Measurements from ENCODE around the gene SYS1. TPM values are rescaled to one million over a fixed set of nuclear protein-coding genes. Genes with fewer than 3 reads are reported as not detected.

Gene SYS1
- total RNA-seq, 1 experiment from 2014 or later: 20.5 TPM

DNA sequence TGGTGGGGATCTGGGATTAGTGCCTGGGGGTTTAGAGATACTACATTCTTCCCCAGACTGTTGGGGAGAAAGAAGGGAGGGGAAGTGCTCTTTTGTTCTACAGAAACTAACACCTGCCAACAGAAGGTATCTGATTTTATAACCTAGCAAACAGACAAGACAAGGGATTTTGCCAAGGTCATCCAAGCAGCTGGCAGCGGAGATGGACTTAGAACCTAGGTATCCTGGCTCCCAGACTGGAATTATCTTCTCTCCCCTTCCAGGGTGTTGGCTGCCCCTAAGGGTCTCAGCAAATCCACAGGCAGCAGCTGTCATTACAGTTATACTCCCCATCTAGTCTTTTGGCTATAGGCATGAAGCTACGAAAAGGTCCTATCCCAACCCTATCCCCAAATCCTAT lies 23.2 kb upstream of the SYS1 start:
- Histone ChIP-seq H3K4me3 (replicated peaks in 1 of 2; ENCODE audit: low read depth in 1 of 2, low read length in 2 of 2) (no peak overlapping the region), H3K27ac (ENCODE audit: low read depth, low read length) (peak overlapping the region; percentile 84), H3K4me2 (ENCODE audit: low read length) (peak overlapping the region; percentile 91), H3K9me3 (ENCODE audit: control insufficient read depth in 1 of 2, insufficient read depth in 1 of 2, low read depth in 1 of 2, low read length in 2 of 2) (no peaks in the 10 kb centered on the region), H2AFZ (ENCODE audit: low read depth, low read length, poor library complexity, severe bottlenecking) (no peak overlapping the region), H3K4me1 (ENCODE audit: control insufficient read depth in 1 of 2, insufficient read depth in 2 of 2, low read length in 2 of 2) (peaks cover 84 to 95% of the 10 kb centered on the region in 2 experiments), H3K36me3 (ENCODE audit: control insufficient read depth in 1 of 2, insufficient read depth in 2 of 2, low read length in 2 of 2) (peaks cover 3 to 25% of the 10 kb centered on the region in 2 experiments; a peak in 2 of 4 replicates), H3K27me3 (ENCODE audit: insufficient read depth, low read length) (no peaks in the 10 kb centered on the region), H3K79me2 (ENCODE audit: insufficient read depth, low read length) (peaks cover 100% of the 10 kb centered on the region), H4K20me1 (ENCODE audit: insufficient read depth) (0 out of 2 replicates have a peak, but pooled peaks cover 3% of the 10 kb centered on the region), H3K9ac (ENCODE audit: low read length) (peak overlapping the region; percentile 80), H3K9me2 (ENCODE audit: insufficient read depth) (no peaks in the 10 kb centered on the region)
- no TSS peak for BruUV-seq (replicated peaks)
- no peak for DNase-seq (ENCODE audit: low read depth, low spot score)
- ATAC-seq: no peak
- TF ChIP-seq, protein P1, sequence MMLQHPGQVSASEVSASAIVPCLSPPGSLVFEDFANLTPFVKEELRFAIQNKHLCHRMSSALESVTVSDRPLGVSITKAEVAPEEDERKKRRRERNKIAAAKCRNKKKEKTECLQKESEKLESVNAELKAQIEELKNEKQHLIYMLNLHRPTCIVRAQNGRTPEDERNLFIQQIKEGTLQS (IDR thresholded peaks at IDR 0.05): no peak
- TF ChIP-seq, protein P2, sequence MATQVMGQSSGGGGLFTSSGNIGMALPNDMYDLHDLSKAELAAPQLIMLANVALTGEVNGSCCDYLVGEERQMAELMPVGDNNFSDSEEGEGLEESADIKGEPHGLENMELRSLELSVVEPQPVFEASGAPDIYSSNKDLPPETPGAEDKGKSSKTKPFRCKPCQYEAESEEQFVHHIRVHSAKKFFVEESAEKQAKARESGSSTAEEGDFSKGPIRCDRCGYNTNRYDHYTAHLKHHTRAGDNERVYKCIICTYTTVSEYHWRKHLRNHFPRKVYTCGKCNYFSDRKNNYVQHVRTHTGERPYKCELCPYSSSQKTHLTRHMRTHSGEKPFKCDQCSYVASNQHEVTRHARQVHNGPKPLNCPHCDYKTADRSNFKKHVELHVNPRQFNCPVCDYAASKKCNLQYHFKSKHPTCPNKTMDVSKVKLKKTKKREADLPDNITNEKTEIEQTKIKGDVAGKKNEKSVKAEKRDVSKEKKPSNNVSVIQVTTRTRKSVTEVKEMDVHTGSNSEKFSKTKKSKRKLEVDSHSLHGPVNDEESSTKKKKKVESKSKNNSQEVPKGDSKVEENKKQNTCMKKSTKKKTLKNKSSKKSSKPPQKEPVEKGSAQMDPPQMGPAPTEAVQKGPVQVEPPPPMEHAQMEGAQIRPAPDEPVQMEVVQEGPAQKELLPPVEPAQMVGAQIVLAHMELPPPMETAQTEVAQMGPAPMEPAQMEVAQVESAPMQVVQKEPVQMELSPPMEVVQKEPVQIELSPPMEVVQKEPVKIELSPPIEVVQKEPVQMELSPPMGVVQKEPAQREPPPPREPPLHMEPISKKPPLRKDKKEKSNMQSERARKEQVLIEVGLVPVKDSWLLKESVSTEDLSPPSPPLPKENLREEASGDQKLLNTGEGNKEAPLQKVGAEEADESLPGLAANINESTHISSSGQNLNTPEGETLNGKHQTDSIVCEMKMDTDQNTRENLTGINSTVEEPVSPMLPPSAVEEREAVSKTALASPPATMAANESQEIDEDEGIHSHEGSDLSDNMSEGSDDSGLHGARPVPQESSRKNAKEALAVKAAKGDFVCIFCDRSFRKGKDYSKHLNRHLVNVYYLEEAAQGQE (IDR thresholded peaks at IDR 0.05; ENCODE audit: low read depth): no peak
- TF ChIP-seq, protein P3, sequence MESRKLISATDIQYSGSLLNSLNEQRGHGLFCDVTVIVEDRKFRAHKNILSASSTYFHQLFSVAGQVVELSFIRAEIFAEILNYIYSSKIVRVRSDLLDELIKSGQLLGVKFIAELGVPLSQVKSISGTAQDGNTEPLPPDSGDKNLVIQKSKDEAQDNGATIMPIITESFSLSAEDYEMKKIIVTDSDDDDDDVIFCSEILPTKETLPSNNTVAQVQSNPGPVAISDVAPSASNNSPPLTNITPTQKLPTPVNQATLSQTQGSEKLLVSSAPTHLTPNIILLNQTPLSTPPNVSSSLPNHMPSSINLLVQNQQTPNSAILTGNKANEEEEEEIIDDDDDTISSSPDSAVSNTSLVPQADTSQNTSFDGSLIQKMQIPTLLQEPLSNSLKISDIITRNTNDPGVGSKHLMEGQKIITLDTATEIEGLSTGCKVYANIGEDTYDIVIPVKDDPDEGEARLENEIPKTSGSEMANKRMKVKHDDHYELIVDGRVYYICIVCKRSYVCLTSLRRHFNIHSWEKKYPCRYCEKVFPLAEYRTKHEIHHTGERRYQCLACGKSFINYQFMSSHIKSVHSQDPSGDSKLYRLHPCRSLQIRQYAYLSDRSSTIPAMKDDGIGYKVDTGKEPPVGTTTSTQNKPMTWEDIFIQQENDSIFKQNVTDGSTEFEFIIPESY (IDR thresholded peaks at IDR 0.05; ENCODE audit: extremely low read depth, insufficient replicate concordance, low read length): no peak
- no peak for TF ChIP-seq ZFX (IDR thresholded peaks at IDR 0.05)
- no peak; the same call in 1 of the 2 replicates for TF ChIP-seq POLR2AphosphoS5 (IDR thresholded peaks at IDR 0.05; ENCODE audit: low read depth, low read length)
- no peak for TF ChIP-seq SIN3A (IDR thresholded peaks at IDR 0.05; ENCODE audit: low read depth)
- TF ChIP-seq JUND (IDR thresholded peaks at IDR 0.05): no peak
- TF ChIP-seq SP1 (IDR thresholded peaks at IDR 0.05; ENCODE audit: low read depth): no peak
- TF ChIP-seq EZH2phosphoT487 (IDR thresholded peaks at IDR 0.05; ENCODE audit: borderline replicate concordance): no peak
- no peak for TF ChIP-seq RAD21 (IDR thresholded peaks at IDR 0.05; ENCODE audit: low read depth)
- TF ChIP-seq CBX3 (IDR thresholded peaks at IDR 0.05; ENCODE audit: low read depth): no peak
- TF ChIP-seq EGR1 (IDR thresholded peaks at IDR 0.05; ENCODE audit: low read depth): no peak
- TF ChIP-seq EZH2 (IDR thresholded peaks at IDR 0.05): no peak
- TF ChIP-seq, protein P4, sequence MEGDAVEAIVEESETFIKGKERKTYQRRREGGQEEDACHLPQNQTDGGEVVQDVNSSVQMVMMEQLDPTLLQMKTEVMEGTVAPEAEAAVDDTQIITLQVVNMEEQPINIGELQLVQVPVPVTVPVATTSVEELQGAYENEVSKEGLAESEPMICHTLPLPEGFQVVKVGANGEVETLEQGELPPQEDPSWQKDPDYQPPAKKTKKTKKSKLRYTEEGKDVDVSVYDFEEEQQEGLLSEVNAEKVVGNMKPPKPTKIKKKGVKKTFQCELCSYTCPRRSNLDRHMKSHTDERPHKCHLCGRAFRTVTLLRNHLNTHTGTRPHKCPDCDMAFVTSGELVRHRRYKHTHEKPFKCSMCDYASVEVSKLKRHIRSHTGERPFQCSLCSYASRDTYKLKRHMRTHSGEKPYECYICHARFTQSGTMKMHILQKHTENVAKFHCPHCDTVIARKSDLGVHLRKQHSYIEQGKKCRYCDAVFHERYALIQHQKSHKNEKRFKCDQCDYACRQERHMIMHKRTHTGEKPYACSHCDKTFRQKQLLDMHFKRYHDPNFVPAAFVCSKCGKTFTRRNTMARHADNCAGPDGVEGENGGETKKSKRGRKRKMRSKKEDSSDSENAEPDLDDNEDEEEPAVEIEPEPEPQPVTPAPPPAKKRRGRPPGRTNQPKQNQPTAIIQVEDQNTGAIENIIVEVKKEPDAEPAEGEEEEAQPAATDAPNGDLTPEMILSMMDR (IDR thresholded peaks at IDR 0.05 in 2 of 3, conservative IDR thresholded peaks at IDR 0.05 in 1 of 3; ENCODE audit: borderline replicate concordance in 1 of 3, insufficient read depth in 1 of 3, low read depth in 2 of 3, low read length in 2 of 3): no peak
- ChIA-PET POLR2A (interaction anchor here (1.4 kb wide), 1 partner anchor 20 kb away, joined by 3 read pairs; no protein-coding TSS in a partner anchor), CTCF (interaction anchor here (1.5 kb wide), 2 partner anchors 28 to 97 kb away, joined by 3 to 4 read pairs; no protein-coding TSS in a partner anchor), RAD21 (ENCODE audit: low non-redundant PET in 1 of 2, low total read pairs in 2 of 2, uncharacterized antibody in 2 of 2, unreplicated experiment in 2 of 2) (no interaction called here)
- intact Hi-C loops (cut with micrococcal nuclease): no loop called here
